Stimulated activated CD4-positive, alpha-beta T cell treated with anti-CD3 and anti-CD28 coated beads, Interleukin-12 subunit alpha, Interleukin-12 subunit beta, amount 100 ng/mL, for 48 hours (primary cell): ENCODE results near the gene CAMSAP1.
"Not testable (repeated sequence)": the region's sequence is repeated elsewhere in the genome, so short reads cannot be mapped to it uniquely, and the experiment has no call there.

Source experiments
- DNase-seq, 3 donors: peaks; one replicate each; pipeline ENCODE4 v3.0.0-alpha.2; 2020; ENCODE audit warnings: low read depth in 2 of 3, low spot score in 1 of 3

Gene CAMSAP1

DNA sequence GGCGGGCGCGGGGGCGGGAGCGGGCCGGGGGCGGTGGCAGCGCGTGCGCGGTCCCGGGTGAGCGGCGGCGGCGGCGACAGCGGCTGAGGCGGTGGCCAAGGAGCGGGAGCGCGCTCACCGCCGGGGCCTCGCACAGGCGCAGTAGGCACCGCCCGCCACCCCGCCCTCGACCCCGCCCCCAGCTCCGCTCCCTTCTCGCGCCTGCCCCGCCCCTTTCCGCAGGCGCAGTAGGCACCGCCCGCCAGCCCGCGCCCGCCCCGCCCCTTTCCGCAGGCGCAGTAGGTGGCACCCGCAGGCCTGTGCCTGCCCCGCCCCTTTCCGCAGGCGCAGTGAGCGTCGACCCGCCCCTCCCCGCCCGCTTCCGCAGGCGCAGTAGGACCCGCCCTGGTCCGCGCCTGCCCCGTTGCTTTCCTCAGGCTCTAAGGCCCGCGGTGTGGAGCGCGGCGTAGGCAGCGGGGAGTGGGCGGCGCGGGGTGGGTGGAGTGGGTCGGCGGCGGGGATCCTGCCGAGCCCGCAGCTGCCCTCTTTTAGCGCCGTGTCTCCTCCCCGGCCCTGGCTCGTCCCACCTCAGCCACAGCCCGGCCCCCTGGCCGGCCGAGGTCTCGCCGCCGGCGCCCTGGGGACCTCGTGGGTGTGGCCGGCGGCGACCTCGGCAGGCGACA is at the start of gene CAMSAP1:
CAMSAP1 (minus strand) TSS at position 116 of the 662 bp plus-strand sequence. CDS start 387 bp downstream, outside the sequence.
- peak; percentile 90 to 93 (median 92) for DNase-seq

GRCh38 chr9:135956802-135957174 is 49.4 kb upstream of the CAMSAP1 start:
- DNase-seq = no peak

GRCh38 chr9:135955934-135956801 is 48.8 kb upstream of the CAMSAP1 start:
- no peak for DNase-seq

DNA sequence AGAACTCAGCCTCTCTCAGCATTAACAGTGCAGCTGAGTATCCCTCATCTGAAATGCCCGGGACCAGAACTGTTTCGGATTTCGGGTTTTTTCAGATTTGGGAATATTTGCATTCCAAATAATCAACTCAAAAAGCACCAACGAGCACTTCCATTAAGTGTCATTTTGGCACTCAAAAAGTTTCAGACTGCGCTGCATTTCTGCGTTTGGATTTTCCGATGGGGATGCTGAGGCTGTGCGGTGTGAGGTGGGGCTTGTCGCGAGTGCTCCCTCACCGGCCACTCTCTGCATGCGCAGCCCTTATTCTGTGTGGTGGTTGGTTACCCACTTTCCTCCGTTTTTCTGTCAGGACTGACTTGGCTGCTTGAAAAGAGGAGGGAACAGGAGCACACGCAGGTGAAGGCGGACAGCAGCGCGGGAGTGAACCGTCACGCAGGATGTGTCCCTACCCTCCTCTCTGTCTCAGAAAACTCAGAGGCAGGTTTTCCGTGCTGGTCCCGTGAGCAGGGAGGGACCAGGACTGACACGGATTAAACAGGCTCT is 45.4 kb upstream of the CAMSAP1 start:
- DNase-seq = no peak

GRCh38 chr9:135951889-135952663 is 44.7 kb upstream of the CAMSAP1 start:
- DNase-seq = no peak

- not testable (repeated sequence) for DNase-seq
These were observed 44.0 kb upstream of the CAMSAP1 start for GRCh38 chr9:135951310-135951709.

GRCh38 chr9:135950841-135951240 is 43.5 kb upstream of the CAMSAP1 start:
- not testable (repeated sequence) for DNase-seq

DNA sequence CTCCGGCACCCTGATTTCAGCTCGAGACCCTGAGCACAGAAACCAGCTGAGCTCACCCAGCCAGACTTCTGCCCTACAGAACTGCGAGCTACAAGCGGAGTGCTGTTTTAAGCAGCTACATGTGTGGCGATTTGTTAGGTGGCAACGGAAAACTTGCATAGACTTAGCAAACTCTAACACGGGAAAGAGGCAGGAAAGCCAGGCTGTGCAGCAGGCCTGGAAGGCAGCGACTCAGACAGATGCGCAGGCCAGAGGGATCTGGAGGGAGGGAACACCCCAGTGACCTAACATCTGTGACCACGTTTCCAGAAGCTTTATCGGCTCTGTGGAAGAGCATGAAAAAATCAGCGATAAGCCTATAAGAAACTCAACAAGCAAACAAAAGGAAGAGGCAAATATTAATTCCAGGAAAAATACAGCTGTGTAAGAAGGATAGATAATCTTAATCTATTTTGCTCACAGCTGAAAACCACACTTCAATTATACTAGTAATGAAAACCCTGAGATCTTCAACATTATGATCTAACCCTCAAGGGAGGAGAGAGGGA is 42.9 kb upstream of the CAMSAP1 start:
- no peak for DNase-seq

GRCh38 chr9:135949501-135950134 is 42.3 kb upstream of the CAMSAP1 start:
- no peak for DNase-seq

DNA sequence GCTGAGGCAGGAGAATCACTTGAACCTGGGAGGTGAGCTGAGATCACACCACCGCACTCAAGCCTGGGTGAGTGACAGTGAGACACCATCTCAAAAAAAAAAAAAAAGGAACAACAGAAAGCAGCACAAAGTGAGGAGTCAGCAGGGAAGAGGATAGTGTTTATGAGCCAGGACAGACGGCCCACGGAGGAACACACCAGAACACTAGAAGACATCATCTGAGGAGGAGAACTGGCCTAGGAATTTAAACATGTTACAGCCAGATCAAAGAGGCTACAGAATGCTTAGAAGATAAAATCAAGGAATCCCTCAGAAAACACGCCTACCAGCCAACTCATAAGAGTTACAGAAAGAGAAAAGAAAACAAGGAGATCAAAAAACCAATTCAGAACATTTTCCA is 41.6 kb upstream of the CAMSAP1 start:
- DNase-seq = no peak

- DNase-seq = no peak
These were observed 41.1 kb upstream of the CAMSAP1 start for GRCh38 chr9:135948446-135948845.

DNA sequence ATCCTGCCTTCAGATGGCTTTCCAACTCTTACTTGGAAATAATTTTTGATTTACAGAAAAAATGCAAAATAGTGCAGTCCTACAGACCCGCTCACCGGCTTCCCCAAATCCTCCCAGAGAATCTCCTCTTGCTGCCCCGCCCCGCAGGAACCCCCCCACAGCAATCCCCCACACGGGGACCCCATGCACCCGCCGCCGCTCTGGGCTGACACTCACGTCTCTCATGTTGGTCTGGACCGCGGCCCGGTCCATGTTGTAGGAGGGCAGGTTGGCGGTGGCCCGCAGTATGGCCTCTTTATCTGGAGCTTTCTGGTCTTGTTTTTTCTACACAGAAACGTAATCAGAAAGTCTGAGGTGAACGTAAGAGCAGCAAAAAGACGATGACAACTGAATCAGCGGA is 40.2 kb upstream of the CAMSAP1 start:
- DNase-seq = no peak

DNA sequence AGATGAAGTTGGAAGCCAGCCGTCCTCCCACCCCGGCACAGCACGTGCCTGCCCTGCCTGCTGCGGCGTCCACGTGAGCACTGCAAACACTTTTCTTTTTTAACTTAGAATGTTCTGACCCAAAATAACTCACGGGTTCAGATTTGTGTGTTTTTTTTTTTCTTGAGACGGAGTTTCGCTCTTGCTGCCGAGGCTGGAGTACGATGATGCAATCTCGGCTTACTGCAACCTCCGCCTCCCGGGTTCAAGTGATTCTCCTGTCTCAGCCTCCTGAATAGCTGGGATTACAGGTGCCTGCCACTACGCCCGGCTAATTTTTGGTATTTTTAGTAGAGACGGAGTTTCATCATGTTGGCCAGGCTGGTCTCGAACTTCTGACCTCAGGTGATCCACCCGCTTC is 39.8 kb upstream of the CAMSAP1 start:
- DNase-seq = not testable (repeated sequence)

GRCh38 chr9:135946392-135946994 is 39.1 kb upstream of the CAMSAP1 start:
- DNase-seq = no peak

DNA sequence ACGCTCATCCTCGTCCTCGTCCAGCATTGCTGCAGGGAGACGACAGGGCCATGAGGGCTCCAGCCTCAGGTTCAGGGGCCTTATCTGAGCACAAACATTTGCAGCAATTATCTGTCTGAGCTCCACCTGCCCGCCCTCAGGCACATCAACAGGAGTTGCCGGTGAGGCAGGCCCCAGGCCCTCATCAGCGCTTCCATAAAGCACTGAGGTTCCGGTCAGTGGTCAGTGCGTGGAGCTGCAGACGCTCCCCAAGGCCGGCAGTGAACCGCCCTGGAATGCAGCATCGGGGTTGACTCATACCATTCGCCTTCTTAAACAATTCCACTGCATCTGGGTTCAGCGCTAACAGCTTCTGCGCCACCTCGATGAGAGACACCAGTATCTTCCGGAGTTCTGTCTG is 38.6 kb upstream of the CAMSAP1 start:
- no peak for DNase-seq

DNA sequence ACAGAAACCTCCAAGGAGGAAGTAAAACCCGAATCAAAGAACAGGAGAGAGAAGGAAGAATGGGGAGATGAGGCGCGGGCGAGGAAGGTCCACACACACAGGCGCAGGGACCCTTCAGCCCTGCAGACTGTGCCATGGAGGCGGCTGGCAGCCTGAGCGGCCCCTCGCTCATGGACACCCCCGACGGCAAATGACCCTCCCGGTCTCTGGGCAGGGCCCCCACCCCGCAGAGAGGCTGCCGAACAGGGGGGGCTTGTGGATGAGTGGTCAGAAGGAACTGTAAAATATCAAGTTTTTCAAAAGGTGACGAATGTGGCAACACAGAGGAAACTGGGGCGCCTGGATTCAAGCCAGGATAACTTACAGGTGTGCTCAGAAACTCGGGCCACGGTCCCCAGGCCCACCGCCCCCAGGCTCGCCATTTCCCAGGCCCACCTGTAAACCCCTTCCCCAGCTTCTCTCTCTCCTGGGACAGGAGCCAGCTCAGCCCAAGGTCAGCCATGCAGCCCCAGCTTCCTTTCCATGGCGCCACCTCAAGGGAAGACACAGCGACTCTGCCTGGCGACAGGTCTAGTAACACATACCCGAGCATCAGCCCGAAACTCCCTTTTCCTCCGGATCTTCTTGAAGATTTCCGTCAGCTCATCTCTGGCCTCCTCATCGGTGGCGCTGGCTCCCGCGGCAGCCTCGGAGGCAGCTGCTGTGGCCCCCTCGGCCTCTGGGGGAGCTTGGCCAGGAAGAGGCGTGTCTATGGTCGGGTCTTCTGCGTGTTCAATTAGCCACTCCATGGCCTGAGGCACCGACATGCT is 37.3 kb upstream of the CAMSAP1 start:
- no peak for DNase-seq

DNA sequence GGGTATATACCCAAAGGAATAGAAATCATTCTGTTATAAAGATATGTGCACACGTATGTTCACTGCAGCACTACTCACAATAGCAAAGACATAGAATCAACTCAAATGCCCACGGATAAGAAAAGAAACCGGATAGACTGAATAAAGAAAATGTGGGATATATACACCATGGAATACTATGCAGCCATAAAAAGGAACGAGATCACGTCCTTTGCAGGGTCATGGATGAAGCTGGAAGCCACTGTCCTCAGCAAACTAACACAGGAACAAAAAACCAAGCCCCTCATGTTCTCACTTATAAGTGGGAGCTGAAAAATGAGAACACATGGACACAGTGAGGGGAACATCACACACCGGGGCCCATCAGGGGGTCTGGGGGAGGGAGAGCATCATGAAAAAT is 36.3 kb upstream of the CAMSAP1 start:
- not testable (repeated sequence) for DNase-seq

- no peak for DNase-seq
These were observed 34.1 kb upstream of the CAMSAP1 start for GRCh38 chr9:135941288-135941995.
